Natural killer cell (primary cell): ENCODE data around the gene FTCD. TPM values are rescaled to one million over a fixed set of nuclear protein-coding genes. Genes with fewer than 3 reads are reported as not detected.
"Not testable (repeated sequence)": the region's sequence is repeated elsewhere in the genome, so short reads cannot be mapped to it uniquely, and the experiment has no call there.

Experiments used
- ATAC-seq, 3 donors: fragments of 150-1000 bp in 2 of 3; fragments of 200-7000 bp in 1 of 3; cut with Tn5 transposase; 1 replicate in 1 of 3; 2 replicates in 2 of 3; pipeline ENCODE4 v1.10.0; 2021; ENCODE audit warnings: mild to moderate bottlenecking in 2 of 3, moderate library complexity in 2 of 3
- DNase-seq, 2 donors: peaks; one replicate each; pipeline versions ENCODE4 v3.0.0 to v3.0.0-alpha.2; 2013 to 2021; ENCODE audit warnings: mixed read lengths in 1 of 2
- H3K27ac ChIP-seq: one replicate; pipeline ENCODE4 v1.5.1; 2013; ENCODE audit warnings: mild to moderate bottlenecking, low read length
- H3K27me3 ChIP-seq: one replicate; pipeline ENCODE4 v1.6.1; 2013; ENCODE audit warnings: low read length; ENCODE audit not compliant: control insufficient read depth, insufficient read depth
- H3K36me3 ChIP-seq: one replicate; pipeline ENCODE4 v1.6.1; 2013; ENCODE audit warnings: low read length; ENCODE audit not compliant: control insufficient read depth, insufficient read depth
- H3K4me1 ChIP-seq: one replicate; pipeline ENCODE4 v1.6.1; 2013; ENCODE audit warnings: low read length; ENCODE audit not compliant: control insufficient read depth, insufficient read depth
- H3K4me3 ChIP-seq: one replicate; pipeline ENCODE4 v1.5.1; 2013; ENCODE audit warnings: low read length
- H3K9me3 ChIP-seq: one replicate; pipeline ENCODE4 v1.6.1; 2013; ENCODE audit warnings: low read length; ENCODE audit not compliant: control insufficient read depth, insufficient read depth
- H3K27ac Mint-ChIP-seq, 2 donors: one replicate each; pipeline ENCODE4 v1.8.0; 2022; ENCODE audit warnings: mild to moderate bottlenecking in 2 of 2, mixed read lengths in 2 of 2, moderate library complexity in 1 of 2
- H3K27me3 Mint-ChIP-seq, 2 donors: one replicate each; pipeline ENCODE4 v1.8.0; 2022; ENCODE audit warnings: low read depth in 2 of 2, mixed read lengths in 2 of 2
- H3K36me3 Mint-ChIP-seq: one replicate; pipeline ENCODE4 v1.8.0; 2022; ENCODE audit warnings: mixed read lengths
- H3K4me1 Mint-ChIP-seq, 2 donors: one replicate each; pipeline ENCODE4 v1.8.0; 2022; ENCODE audit warnings: mixed read lengths in 2 of 2
- H3K4me3 Mint-ChIP-seq: one replicate; pipeline ENCODE4 v1.8.0; 2022; ENCODE audit warnings: mild to moderate bottlenecking, moderate library complexity, mixed read lengths
- H3K9me3 Mint-ChIP-seq, 2 donors: one replicate each; pipeline ENCODE4 v1.8.0; 2022; ENCODE audit warnings: mixed read lengths in 2 of 2
- WGBS: methylation state at CpG from one replicate; pipeline ENCODE4 v1.1.7; 2013; ENCODE audit warnings: missing lambda C conversion rate; ENCODE audit not compliant: insufficient coverage; 5-methylcytosine and 5-hydroxymethylcytosine counted together
- intact Hi-C: fragments of 100-400 bp; cut with micrococcal nuclease; formaldehyde crosslinking; loops from one replicate; pipeline ENCODE4 v1.14.2; 2022
- total RNA-seq, 4 donors: library from RNA; stranded (reverse); fragments of 120-200 nt in 1 of 4; gene quantifications; one replicate each; pipeline versions ENCODE4 v1.2.3 to v1.2.4, GENCODE V29; 2013 to 2022
- TF ChIP-seq, protein P1 (sequence below): fragments of 200-600 bp; IDR thresholded peaks from one replicate; pipeline ENCODE4 v1.8.0; 2022; ENCODE audit warnings: antibody characterized with exemption

FTCD gene
- total RNA-seq, 3 donors from 2014 or later (not counting 1 experiment from before 2014, with no cell fraction given) = 0.34 TPM; not detected in 2

DNA sequence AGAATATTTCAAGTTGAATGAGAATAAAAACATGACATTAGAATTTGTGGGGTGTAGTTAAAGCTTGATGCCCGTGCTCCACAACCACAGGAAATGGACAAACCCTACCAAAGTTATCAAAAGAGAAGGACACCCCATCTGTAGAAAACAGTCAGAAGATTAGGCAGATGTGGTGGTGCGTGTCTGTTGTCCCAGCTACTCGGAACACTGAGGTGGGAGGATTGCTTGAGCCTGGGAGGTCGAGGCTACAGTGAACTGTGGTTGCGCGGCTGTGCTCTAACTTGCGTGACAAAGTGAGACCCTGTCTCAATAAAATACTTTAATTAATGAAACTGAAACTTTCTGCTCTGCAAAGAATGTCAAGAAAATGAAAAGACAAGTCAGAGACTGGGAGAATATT is 30.3 kb upstream of the FTCD start:
- TF ChIP-seq, protein P1, sequence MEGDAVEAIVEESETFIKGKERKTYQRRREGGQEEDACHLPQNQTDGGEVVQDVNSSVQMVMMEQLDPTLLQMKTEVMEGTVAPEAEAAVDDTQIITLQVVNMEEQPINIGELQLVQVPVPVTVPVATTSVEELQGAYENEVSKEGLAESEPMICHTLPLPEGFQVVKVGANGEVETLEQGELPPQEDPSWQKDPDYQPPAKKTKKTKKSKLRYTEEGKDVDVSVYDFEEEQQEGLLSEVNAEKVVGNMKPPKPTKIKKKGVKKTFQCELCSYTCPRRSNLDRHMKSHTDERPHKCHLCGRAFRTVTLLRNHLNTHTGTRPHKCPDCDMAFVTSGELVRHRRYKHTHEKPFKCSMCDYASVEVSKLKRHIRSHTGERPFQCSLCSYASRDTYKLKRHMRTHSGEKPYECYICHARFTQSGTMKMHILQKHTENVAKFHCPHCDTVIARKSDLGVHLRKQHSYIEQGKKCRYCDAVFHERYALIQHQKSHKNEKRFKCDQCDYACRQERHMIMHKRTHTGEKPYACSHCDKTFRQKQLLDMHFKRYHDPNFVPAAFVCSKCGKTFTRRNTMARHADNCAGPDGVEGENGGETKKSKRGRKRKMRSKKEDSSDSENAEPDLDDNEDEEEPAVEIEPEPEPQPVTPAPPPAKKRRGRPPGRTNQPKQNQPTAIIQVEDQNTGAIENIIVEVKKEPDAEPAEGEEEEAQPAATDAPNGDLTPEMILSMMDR = no peak
- H3K4me1 Mint-ChIP-seq = no peaks in the 10 kb centered on the region
- no peaks in the 10 kb centered on the region for H3K9me3 Mint-ChIP-seq
- Histone ChIP-seq H3K4me1 (peaks cover 16% of the 10 kb centered on the region), H3K27me3 (no peaks in the 10 kb centered on the region), H3K9me3 (no peaks in the 10 kb centered on the region), H3K27ac (no peak overlapping the region), H3K4me3 (no peak overlapping the region), H3K36me3 (no peaks in the 10 kb centered on the region)
- intact Hi-C loops = loop anchor here (2.0 kb wide), 1 partner anchor 43 kb away; the partner anchor contains the start of gene LSS
- peak overlapping the region; percentile 82 to 87 for H3K27ac Mint-ChIP-seq
- WGBS = 78% methylated on average over 6 of the region's 7 CpGs
- DNase-seq = no peak
- H3K27me3 Mint-ChIP-seq = no peaks in the 10 kb centered on the region
- no peaks in the 10 kb centered on the region for H3K36me3 Mint-ChIP-seq
- ATAC-seq = no peak
- no peak overlapping the region for H3K4me3 Mint-ChIP-seq

DNA sequence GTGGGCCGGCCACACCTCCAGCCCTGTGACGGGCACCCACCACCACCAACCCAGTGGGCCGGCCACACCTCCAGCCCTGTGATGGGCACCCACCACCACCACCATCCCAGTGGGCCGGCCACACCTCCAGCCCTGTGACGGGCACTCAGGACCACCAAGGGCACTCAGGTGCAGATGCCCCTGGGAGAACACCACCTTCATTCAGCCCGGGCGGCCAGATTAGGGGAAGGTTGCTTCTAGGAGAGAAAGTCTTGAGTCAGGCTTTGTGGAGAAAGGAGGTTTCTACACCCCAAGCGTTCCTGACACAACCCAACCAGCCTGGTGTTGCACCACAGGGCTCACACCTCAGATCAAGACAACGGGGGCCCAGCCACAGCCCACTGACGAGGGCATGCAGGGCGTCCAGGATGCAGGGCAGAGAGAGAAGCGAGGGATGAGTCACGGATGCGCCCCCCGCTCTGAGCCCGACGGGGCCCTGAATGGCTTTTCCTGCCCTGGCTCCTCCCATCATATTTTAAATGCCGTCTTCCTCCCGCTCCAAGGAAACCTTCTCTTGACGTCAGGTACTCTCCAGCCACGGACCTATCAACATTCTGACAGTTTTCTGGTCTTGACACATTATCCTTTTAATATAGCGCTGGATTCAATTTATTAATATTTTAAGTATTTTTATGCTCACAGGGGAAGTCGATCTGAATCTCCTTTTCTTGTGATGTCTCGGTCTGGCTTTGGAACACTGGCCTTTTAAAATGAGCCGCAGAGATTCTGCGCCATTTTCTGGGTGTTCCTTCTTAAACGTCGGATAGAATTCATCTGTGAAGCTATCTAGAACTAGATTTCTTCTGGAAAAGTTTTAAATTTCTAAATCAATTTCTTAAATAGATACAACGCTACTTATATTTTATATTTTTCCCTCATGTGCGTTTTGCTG is 29.5 kb upstream of the FTCD start:
- Mint-ChIP-seq H3K4me1 (no peaks in the 10 kb centered on the region), H3K36me3 (no peaks in the 10 kb centered on the region), H3K27me3 (no peaks in the 10 kb centered on the region), H3K9me3 (no peaks in the 10 kb centered on the region), H3K27ac (peak overlapping the region; percentile 82 to 87), H3K4me3 (peak overlapping the region; percentile 71)
- Histone ChIP-seq H3K4me3 (peak overlapping the region; percentile 71), H3K36me3 (no peaks in the 10 kb centered on the region), H3K4me1 (peaks cover 16% of the 10 kb centered on the region), H3K27ac (peak overlapping the region; percentile 74), H3K27me3 (no peaks in the 10 kb centered on the region), H3K9me3 (no peaks in the 10 kb centered on the region)
- intact Hi-C loops = loop anchor here (2.0 to 5.0 kb wide), 2 partner anchors 43 to 44 kb away; partner anchors contain the start of gene LSS
- WGBS = 12% methylated on average over 26 of the region's 30 CpGs
- DNase-seq (peak; percentile 74 to 83), ATAC-seq (peak in 2 of 3 donors; percentile 85 to 86)
- TF ChIP-seq, protein P1 = no peak

DNA sequence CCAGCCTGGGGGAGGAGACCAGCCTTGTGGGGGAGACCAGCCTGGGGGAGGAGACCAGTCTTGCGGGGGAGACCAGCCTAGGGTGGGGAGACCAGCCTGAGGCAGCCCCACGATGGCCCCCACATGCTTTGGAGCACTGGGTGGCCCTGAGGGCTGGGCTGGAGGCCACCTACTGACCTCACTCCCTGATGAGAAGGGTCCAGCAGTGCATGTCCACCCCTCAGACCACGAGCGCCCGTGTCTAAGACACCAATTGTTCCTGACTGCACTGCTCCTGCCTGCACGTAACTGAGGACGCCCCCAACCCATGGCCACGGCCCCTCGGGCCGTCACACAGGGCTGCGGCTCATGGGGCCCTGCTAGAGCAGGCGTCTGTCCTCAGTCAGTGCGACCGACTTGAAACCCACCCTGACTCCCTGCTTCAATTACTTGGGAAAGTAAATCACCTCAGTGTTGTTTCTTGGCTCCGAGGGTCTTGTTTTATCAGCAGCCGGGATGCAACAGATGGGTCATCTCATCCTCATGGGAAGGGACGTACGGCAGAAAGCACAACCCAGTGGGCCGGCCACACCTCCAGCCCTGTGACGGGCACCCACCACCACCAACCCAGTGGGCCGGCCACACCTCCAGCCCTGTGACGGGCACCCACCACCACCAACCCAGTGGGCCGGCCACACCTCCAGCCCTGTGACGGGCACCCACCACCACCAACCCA is 28.7 kb upstream of the FTCD start, which contains the start of gene SPATC1L:
Gene SPATC1L (minus strand): TSS at position 550 of the 715 bp plus-strand sequence. CDS start 1,643 bp downstream, outside the sequence.
- Histone ChIP-seq H3K27ac (peak within 1 kb of the TSS; percentile 74), H3K36me3 (no peaks in the 10 kb centered on the region), H3K4me1 (peaks cover 16% of the 10 kb centered on the region), H3K9me3 (no peaks in the 10 kb centered on the region), H3K27me3 (no peaks in the 10 kb centered on the region), H3K4me3 (peak within 1 kb of the TSS; percentile 71)
- TF ChIP-seq, protein P1 = no peak
- intact Hi-C loops = loop anchor here (2.0 to 5.0 kb wide), 2 partner anchors 42 to 45 kb away; partner anchors contain the start of gene LSS
- Mint-ChIP-seq H3K27ac (peak within 1 kb of the TSS; percentile 82 to 87), H3K4me1 (no peaks in the 10 kb centered on the region), H3K4me3 (peak within 1 kb of the TSS; percentile 73), H3K27me3 (no peaks in the 10 kb centered on the region), H3K36me3 (no peaks in the 10 kb centered on the region), H3K9me3 (no peaks in the 10 kb centered on the region)
- 16% methylated on average over 18 of the region's 24 CpGs for WGBS
- ATAC-seq (peak in 2 of 3 donors; percentile 38 to 62), DNase-seq (peak; percentile 25 to 66)

DNA sequence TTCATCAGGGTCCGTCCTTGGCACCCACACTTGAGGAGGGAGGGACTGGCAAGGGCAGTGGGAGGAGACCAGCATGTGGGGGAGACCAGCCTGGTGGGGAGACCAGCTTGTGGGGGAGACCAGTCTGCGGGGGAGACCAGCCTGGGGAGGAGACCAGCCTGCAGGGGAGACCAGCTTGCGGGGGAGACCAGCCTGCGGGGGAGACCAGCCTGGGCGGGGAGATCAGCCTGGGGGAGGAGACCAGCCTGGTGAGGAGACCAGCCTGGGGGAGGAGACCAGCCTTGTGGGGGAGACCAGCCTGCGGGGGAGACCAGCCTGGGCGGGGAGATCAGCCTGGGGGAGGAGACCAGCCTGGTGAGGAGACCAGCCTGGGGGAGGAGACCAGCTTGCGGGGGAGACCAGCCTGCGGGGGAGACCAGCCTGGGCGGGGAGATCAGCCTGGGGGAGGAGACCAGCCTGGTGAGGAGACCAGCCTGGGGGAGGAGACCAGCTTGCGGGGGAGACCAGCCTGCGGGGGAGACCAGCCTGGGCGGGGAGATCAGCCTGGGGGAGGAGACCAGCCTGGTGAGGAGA is 28.0 kb upstream of the FTCD start:
- intact Hi-C loops = loop anchor here (5.0 kb wide), 1 partner anchor 41 kb away; no protein-coding TSS in a partner anchor
- H3K27me3 Mint-ChIP-seq, H3K9me3 Mint-ChIP-seq, H3K4me1 Mint-ChIP-seq, H3K36me3 Mint-ChIP-seq, H3K27ac Mint-ChIP-seq, H3K27ac ChIP-seq, DNase-seq, H3K36me3 ChIP-seq, H3K27me3 ChIP-seq, H3K9me3 ChIP-seq, ATAC-seq: not testable (repeated sequence)
- H3K4me1 ChIP-seq = peaks cover 16% of the 10 kb centered on the region
- 81% methylated on average over 2 of the region's 13 CpGs for WGBS
- H3K4me3 ChIP-seq = peak overlapping the region; percentile 71
- H3K4me3 Mint-ChIP-seq = peak overlapping the region; percentile 53
